Body of pancreas (tissue), 4 donors: ENCODE results near the gene ZNF652. TPM values are rescaled to one million over a fixed set of nuclear protein-coding genes. Genes with fewer than 3 reads are reported as not detected.
"Not testable (repeated sequence)": the region's sequence is repeated elsewhere in the genome, so short reads cannot be mapped to it uniquely, and the experiment has no call there.

Experiments
- ATAC-seq: fragments of 150-250 bp; one replicate; pipeline ENCODE4 v1.9.1; 2016
- DNase-seq, 4 donors: peaks; one replicate each; pipeline ENCODE4 v3.0.0-alpha.2; 2019
- H3K27ac ChIP-seq, 4 donors: fragments of 200-600 bp; sonication (generic); 1 replicate in 3 of 4; 2 replicates in 1 of 4; pipeline versions ENCODE4 v1.5.1 to v1.6.1; 2016 to 2019; ENCODE audit warnings: mild to moderate bottlenecking in 1 of 4, mixed read lengths in 1 of 4, moderate library complexity in 1 of 4
- H3K27me3 ChIP-seq, 2 donors: fragments of 200-600 bp; sonication (generic); one replicate each; pipeline ENCODE4 v1.6.0; 2016; ENCODE audit warnings: mild to moderate bottlenecking in 1 of 2
- H3K36me3 ChIP-seq, 2 donors: fragments of 200-600 bp; sonication (generic); replicated peaks in 1 of 2; 2 replicates each; pipeline ENCODE4 v1.5.1; 2016; ENCODE audit warnings: low read depth in 2 of 2; ENCODE audit not compliant: insufficient read depth in 1 of 2
- H3K4me1 ChIP-seq: fragments of 200-600 bp; sonication (generic); one replicate; pipeline ENCODE4 v1.6.0; 2016
- H3K4me3 ChIP-seq, 2 donors: fragments of 200-600 bp; sonication (generic); 1 replicate in 1 of 2; 2 replicates in 1 of 2; pipeline ENCODE4 v1.5.1; 2016 to 2019
- H3K9me3 ChIP-seq, 3 donors: fragments of 200-600 bp; sonication (generic); 1 replicate in 2 of 3; 2 replicates in 1 of 3; pipeline ENCODE4 v1.5.1; 2016
- CTCF ChIP-seq, 7 experiments: fragments of 450-650 bp in 4 of 7; fragments of 200-600 bp in 3 of 7; sonication (generic) in 3 of 7; IDR thresholded peaks; one replicate each; pipeline ENCODE4 v1.5.1; 2016 to 2019; ENCODE audit warnings: antibody characterized with exemption in 7 of 7
- POLR2A ChIP-seq, 3 donors: fragments of 450-650 bp; IDR thresholded peaks; one replicate each; pipeline ENCODE4 v1.6.1; 2016; ENCODE audit warnings: antibody characterized with exemption in 3 of 3, mild to moderate bottlenecking in 2 of 3
- WGBS, 2 donors: methylation state at CpG; one replicate each; pipeline ENCODE4 v1.1.5; 2017; 5-methylcytosine and 5-hydroxymethylcytosine counted together
- intact Hi-C: fragments of 100-400 bp; cut with DNase I; formaldehyde crosslinking; loops from one replicate; pipeline ENCODE4 v1.15.1; 2023
- total RNA-seq, 2 donors: library from RNA; depleted of rRNA; stranded (reverse); fragments of >200 nt; gene quantifications; one replicate each; pipeline ENCODE4 v1.1.0, GENCODE V29; 2016

The ZNF652 gene
- total RNA-seq, 2 donors from 2014 or later = 26.4 to 36.1 TPM

GRCh38 chr17:49269356-49269755 lies 92.7 kb downstream of the ZNF652 start:
- Histone ChIP-seq H3K36me3 (no peaks in the 10 kb centered on the region), H3K27me3 (no peaks in the 10 kb centered on the region), H3K27ac (no peak overlapping the region), H3K4me3 (no peak overlapping the region), H3K9me3 (no peaks in the 10 kb centered on the region), H3K4me1 (no peaks in the 10 kb centered on the region)
- 70 to 75% methylated on average over 5 of the region's 5 CpGs for WGBS, 2 donors
- no peak for ATAC-seq
- intact Hi-C loops = no loop called here
- no peak for DNase-seq
- TF ChIP-seq CTCF (IDR thresholded peaks at IDR 0.05) = no peak
- no peak for TF ChIP-seq POLR2A (IDR thresholded peaks at IDR 0.05)

DNA sequence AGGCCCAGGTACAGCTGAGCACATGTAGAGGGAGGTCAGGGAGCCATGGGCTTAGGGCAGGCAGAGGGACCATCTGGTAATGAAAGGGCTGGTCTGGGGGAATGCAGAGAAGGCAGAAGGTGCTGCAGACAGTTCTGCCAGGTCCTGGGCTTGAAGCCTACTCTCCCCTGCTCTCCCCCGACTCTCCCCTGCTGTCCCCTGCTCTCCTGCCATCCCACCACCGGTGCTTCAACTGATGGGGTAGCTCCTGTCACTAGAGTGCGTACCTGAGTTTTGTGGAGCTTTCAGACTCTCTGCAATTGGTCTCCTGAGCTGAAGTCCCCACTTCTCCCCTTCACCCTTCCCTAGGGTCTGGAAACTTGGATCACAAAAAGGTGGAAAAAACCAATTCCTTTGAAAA lies 94.1 kb downstream of the ZNF652 start:
- 70 to 73% methylated on average over 2 to 3 of the region's 3 CpGs for WGBS, 2 donors
- no peaks in the 10 kb centered on the region for H3K9me3 ChIP-seq
- intact Hi-C loops = no loop called here

DNA sequence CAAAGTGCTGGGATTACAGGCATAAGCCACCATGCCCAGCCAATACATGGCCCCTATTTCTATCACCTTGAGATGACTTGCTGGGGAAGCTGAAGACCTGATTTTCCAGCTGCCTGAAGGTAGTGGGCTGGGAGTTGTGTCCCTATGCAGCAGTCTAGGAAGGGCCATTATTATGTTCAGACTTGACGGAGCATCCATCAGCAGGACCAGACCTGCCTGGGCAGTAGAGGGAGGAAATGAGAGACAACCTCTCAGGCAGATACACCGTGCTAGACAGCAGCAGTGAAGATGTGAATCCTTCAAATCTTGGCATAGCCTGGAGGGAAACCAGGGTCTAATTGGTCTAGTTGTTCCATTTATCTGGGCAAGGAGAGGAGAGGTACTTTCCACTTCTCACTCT lies 95.8 kb downstream of the ZNF652 start:
- 86 to 97% methylated on average over 2 of the region's 2 CpGs for WGBS, 2 donors
- Histone ChIP-seq H3K36me3 (no peaks in the 10 kb centered on the region), H3K27ac (no peak overlapping the region), H3K4me1 (no peaks in the 10 kb centered on the region), H3K27me3 (no peaks in the 10 kb centered on the region), H3K9me3 (no peaks in the 10 kb centered on the region), H3K4me3 (no peak overlapping the region)
- intact Hi-C loops = no loop called here
- TF ChIP-seq POLR2A (IDR thresholded peaks at IDR 0.05) (no peak), CTCF (IDR thresholded peaks at IDR 0.05) (no peak)
- ATAC-seq = no peak
- DNase-seq = no peak

More for the DNA sequence above, 94.1 kb downstream of the ZNF652 start:
- ATAC-seq = no peak
- DNase-seq = no peak
- Histone ChIP-seq H3K36me3 (no peaks in the 10 kb centered on the region), H3K4me3 (no peak overlapping the region), H3K27me3 (no peaks in the 10 kb centered on the region), H3K27ac (no peak overlapping the region), H3K4me1 (no peaks in the 10 kb centered on the region)
- TF ChIP-seq POLR2A (IDR thresholded peaks at IDR 0.05) = no peak

GRCh38 chr17:49261540-49261939 lies 100.5 kb downstream of the ZNF652 start:
- H3K27ac ChIP-seq, DNase-seq, H3K27me3 ChIP-seq, ATAC-seq, H3K36me3 ChIP-seq, H3K9me3 ChIP-seq, intact Hi-C loops, H3K4me3 ChIP-seq: not testable (repeated sequence)
- H3K4me1 ChIP-seq = peaks cover 12% of the 10 kb centered on the region
- WGBS, 2 donors = 88 to 90% methylated on average over 9 of the region's 9 CpGs

GRCh38 chr17:49260817-49261291 lies 101.2 kb downstream of the ZNF652 start:
- no peaks in the 10 kb centered on the region for H3K36me3 ChIP-seq
- no peaks in the 10 kb centered on the region for H3K27me3 ChIP-seq
- TF ChIP-seq CTCF (IDR thresholded peaks at IDR 0.05) = no peak
- no peak for TF ChIP-seq POLR2A (IDR thresholded peaks at IDR 0.05)
- intact Hi-C loops = no loop called here
- no peaks in the 10 kb centered on the region for H3K9me3 ChIP-seq
- ATAC-seq (no peak), DNase-seq (peak in 2 of 4 donors; percentile 17 to 62)
- peaks cover 12% of the 10 kb centered on the region for H3K4me1 ChIP-seq
- H3K27ac ChIP-seq = peak overlapping the region in 2 of 4 donors; percentile 45 to 53
- no peak overlapping the region for H3K4me3 ChIP-seq
- WGBS, 2 donors = 53 to 77% methylated on average over 7 to 11 of the region's 11 CpGs
